GM18526 (cell line): ENCODE measurements around the gene ZNF592.

ENCODE experiments used
- POLR2A ChIP-seq: IDR thresholded peaks from 3 replicates; pipeline ENCODE4 v1.6.1; 2011; ENCODE audit not compliant: insufficient read length; ENCODE audit errors: extremely low read depth

Gene ZNF592

DNA sequence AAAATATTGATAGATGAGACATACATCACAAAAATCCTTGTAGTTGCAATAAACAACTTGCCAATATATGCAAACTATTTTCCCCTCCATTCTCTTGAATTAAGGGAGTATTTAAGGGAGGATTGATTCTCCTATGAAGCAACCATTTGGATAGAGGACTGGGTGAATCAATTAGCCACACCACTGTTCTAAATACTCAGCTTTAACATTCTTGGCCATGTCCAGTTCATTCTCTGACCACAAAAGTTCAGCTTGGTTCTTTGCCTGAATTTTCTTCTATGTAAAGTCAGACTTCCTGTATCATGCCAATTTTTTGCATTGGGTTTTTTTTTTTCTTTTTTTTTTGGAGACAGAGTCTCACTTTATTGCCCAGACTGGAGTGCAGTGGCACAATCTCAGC is 16.6 kb upstream of the ZNF592 start:
- no peak for TF ChIP-seq POLR2A

GRCh38 chr15:84734794-84735479 is 13.5 kb upstream of the ZNF592 start:
- peak; percentile 50 for TF ChIP-seq POLR2A

DNA sequence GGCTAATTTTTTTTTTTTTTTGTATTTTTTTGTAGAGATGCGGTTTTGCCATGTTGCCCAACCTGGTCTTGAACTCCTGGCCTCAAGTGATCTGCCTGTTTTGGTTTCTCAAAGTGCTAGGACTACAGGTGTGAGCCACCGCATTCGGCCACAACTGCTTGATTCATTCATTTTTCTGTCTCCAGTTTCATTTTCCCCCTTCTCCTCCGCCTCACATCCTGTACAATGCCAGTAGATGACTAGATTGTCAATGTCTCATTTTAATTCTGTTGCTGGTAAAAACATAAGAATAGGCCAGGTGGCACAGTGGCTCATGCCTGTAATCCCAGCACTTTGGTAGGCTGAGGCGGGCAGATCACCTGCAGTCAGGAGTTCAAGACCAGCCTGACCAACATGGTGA is 12.0 kb upstream of the ZNF592 start:
- no peak for TF ChIP-seq POLR2A

GRCh38 chr15:84737005-84737404 is 11.4 kb upstream of the ZNF592 start:
- no peak for TF ChIP-seq POLR2A

- TF ChIP-seq POLR2A, result no peak
These were observed 7.7 kb upstream of the ZNF592 start for GRCh38 chr15:84740691-84741090.

GRCh38 chr15:84741121-84741520 is 7.3 kb upstream of the ZNF592 start:
- TF ChIP-seq POLR2A, result no peak

DNA sequence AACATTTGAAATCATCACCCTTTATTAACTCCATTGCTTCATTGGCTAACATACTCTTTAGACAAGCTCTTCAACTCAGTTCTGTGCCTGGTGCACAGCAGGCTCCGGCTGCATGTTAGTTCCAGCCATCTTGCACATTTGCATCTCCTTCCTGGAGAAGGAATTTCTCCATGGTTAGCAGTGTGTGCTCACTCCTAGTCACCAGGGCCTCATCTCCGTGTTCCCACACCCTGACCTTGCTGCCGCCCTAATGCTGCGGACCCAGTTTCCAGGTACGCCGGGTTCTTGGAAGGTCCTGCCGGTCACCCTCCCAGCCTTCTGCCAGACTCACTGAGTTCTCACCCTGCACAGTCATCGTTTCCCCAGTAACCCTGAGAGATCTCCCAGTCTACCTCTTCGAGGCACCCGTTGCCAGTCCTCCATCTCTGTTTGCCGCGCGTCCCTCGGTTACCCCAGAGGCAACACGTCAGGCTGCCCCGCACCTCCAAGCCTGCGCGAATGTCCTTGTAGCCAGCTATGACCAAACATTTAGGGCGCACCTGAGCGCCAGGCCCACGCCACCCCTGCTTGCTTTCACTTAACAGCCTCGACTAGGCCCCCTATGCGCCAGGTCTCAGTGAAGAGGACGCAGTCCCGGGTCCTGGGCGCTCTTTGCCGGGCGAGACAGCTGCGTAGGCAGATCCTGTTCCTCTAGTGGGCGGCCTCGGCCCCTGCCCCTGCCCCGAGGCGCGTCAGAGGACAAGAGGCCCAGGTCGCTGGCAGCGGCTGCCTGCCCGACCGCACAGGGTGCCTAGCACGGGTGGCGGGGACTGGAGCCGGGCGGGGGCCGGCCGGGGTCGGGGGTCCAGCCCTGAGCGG is 747 bp upstream of the ZNF592 start:
- peak; percentile 47 for TF ChIP-seq POLR2A

- TF ChIP-seq POLR2A, result no peak
These were observed 959 bp downstream of the ZNF592 start for GRCh38 chr15:84749111-84749991.

- no peak for TF ChIP-seq POLR2A
These were observed 2.2 kb downstream of the ZNF592 start for GRCh38 chr15:84750583-84751092.

- TF ChIP-seq POLR2A, result no peak
These were observed 3.8 kb downstream of the ZNF592 start for GRCh38 chr15:84752195-84752594.

GRCh38 chr15:84752700-84753099 is 4.3 kb downstream of the ZNF592 start:
- TF ChIP-seq POLR2A, result no peak

GRCh38 chr15:84755736-84756527 is 7.5 kb downstream of the ZNF592 start:
- TF ChIP-seq POLR2A, result no peak

- no peak for TF ChIP-seq POLR2A
These were observed 10.6 kb downstream of the ZNF592 start for GRCh38 chr15:84759018-84759417.

GRCh38 chr15:84760219-84760618 is 11.8 kb downstream of the ZNF592 start:
- no peak for TF ChIP-seq POLR2A
